ENCODE data around the gene EPAS1.

EPAS1 gene

GRCh38 chr2:46435796-46436360, 138.7 kb downstream of the EPAS1 start:
- DNase-seq (ENCODE audit: low spot score), result no peak
- in situ Hi-C loops (cut with MboI; ENCODE audit: low sequenced_read_pairs, unreplicated experiment), result no loop called here
- TF ChIP-seq CTCF (IDR thresholded peaks at IDR 0.05; ENCODE audit: borderline replicate concordance, control extremely low read depth, extremely low read depth, insufficient read depth, missing control alignments), result no peak

Measured in GM13976 (cell line).